Jurkat, Clone E6-1 (cell line): ENCODE data around the gene SAPCD1.

Experiments used
- DNase-seq: peaks from one replicate; pipeline ENCODE4 v3.0.0-alpha.2; 2011; ENCODE audit warnings: low read depth, low spot score
- H3K4me3 ChIP-seq: 2 replicates; pipeline ENCODE4 v1.5.1; 2011; ENCODE audit warnings: mild to moderate bottlenecking, low read length, control low read depth, moderate library complexity

Gene SAPCD1

GRCh38 chr6:31775184-31775583, 12.7 kb downstream of the SAPCD1 start:
- H3K4me3 ChIP-seq, result no peak overlapping the region

GRCh38 chr6:31775633-31776484, 13.4 kb downstream of the SAPCD1 start:
- DNase-seq, result no peak
- no peak overlapping the region for H3K4me3 ChIP-seq

More at GRCh38 chr6:31775184-31775583, 12.7 kb downstream of the SAPCD1 start:
- DNase-seq, result no peak

- H3K4me3 ChIP-seq, result no peak overlapping the region
- DNase-seq, result no peak
Measured at GRCh38 chr6:31776485-31776988, 14.1 kb downstream of the SAPCD1 start.

- H3K4me3 ChIP-seq, result no peak within 1 kb of the TSS
Measured at GRCh38 chr6:31776989-31777666, 14.7 kb downstream of the SAPCD1 start, which contains the start of gene VWA7. TSS of gene VWA7 (minus strand) at chr6:31777328. CDS start at chr6:31776779, 549 bp downstream.

GRCh38 chr6:31777667-31778050, 15.2 kb downstream of the SAPCD1 start:
- DNase-seq, result no peak
- no peak overlapping the region for H3K4me3 ChIP-seq

More at GRCh38 chr6:31776989-31777666, 14.7 kb downstream of the SAPCD1 start, which contains the start of gene VWA7:
- no peak for DNase-seq

- H3K4me3 ChIP-seq, result no peak overlapping the region
- DNase-seq, result no peak
Measured at GRCh38 chr6:31778193-31778592, 15.7 kb downstream of the SAPCD1 start.

GRCh38 chr6:31778999-31779885, 16.8 kb downstream of the SAPCD1 start:
- no peak overlapping the region for H3K4me3 ChIP-seq
- no peak for DNase-seq

GRCh38 chr6:31779908-31780307, 17.5 kb downstream of the SAPCD1 start:
- no peak overlapping the region for H3K4me3 ChIP-seq
- DNase-seq, result no peak

- DNase-seq, result no peak
- H3K4me3 ChIP-seq, result no peak overlapping the region
Measured at GRCh38 chr6:31780507-31781243, 18.2 kb downstream of the SAPCD1 start.

GRCh38 chr6:31781244-31782125, 19.0 kb downstream of the SAPCD1 start:
- no peak for DNase-seq
- no peak overlapping the region for H3K4me3 ChIP-seq

GRCh38 chr6:31782126-31782855, 19.8 kb downstream of the SAPCD1 start:
- no peak for DNase-seq
- no peak overlapping the region for H3K4me3 ChIP-seq

- DNase-seq, result no peak
- no peak overlapping the region for H3K4me3 ChIP-seq
Measured at GRCh38 chr6:31784098-31784925, 21.9 kb downstream of the SAPCD1 start.

- no peak overlapping the region for H3K4me3 ChIP-seq
- DNase-seq, result no peak
Measured at GRCh38 chr6:31785475-31785874, 23.0 kb downstream of the SAPCD1 start.

GRCh38 chr6:31791324-31792089, 29.1 kb downstream of the SAPCD1 start:
- DNase-seq, result no peak
- H3K4me3 ChIP-seq, result no peak overlapping the region

- no peak for DNase-seq
- H3K4me3 ChIP-seq, result no peak overlapping the region
Measured at GRCh38 chr6:31792090-31792374, 29.6 kb downstream of the SAPCD1 start.

- no peak overlapping the region for H3K4me3 ChIP-seq
- no peak for DNase-seq
Measured at GRCh38 chr6:31792761-31793171, 30.3 kb downstream of the SAPCD1 start.
